Activated naive CD4-positive, alpha-beta T cell treated with Interleukin-2 at 50 U/mL for 16 hours (primary cell): Measurements from ENCODE around the gene TMEM179.

Experiments used
- DNase-seq: peaks from one replicate; pipeline ENCODE4 v3.0.0-alpha.2; 2020

Gene TMEM179

GRCh38 chr14:104541905-104542465 lies 62.6 kb downstream of the TMEM179 start:
- DNase-seq: no peak
